DMS153 (cell line): ENCODE data around the gene MTAP.

Source experiments
- DNase-seq: peaks from one replicate; lab custom pipeline; 2025; lab: John Stamatoyannopoulos, UW

MTAP gene

DNA sequence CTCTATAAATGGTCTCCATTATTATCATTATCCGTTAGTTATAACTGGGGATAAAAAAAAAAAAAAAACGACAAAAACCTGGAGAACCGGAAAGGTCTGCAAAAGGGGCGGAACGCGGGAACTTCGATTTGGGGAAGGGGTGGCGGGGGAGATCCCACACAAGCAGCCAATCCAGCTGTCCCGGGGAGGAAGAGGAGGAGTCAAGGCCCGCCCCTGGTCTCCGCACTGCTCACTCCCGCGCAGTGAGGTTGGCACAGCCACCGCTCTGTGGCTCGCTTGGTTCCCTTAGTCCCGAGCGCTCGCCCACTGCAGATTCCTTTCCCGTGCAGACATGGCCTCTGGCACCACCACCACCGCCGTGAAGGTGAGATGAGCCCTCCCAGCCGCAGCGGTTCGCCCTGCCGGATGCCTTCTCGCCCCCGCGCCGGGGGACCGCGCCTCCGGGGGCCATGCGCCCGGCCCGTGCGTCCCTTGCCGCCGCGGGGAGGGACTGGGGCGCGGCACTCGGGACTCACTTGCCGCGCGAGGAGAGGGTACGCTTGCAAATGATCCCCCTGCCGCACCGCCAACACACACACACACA, at the start of gene MTAP:
MTAP (plus strand) TSS at position 219 of the 583 bp plus-strand sequence; CDS start at position 332, 113 bp downstream.
- DNase-seq = peak; percentile 90

- no peak for DNase-seq
Measured at GRCh38 chr9:21753523-21753922, 48.9 kb upstream of the MTAP start.

- no peak for DNase-seq
Measured at GRCh38 chr9:21754741-21755140, 47.7 kb upstream of the MTAP start.

DNA sequence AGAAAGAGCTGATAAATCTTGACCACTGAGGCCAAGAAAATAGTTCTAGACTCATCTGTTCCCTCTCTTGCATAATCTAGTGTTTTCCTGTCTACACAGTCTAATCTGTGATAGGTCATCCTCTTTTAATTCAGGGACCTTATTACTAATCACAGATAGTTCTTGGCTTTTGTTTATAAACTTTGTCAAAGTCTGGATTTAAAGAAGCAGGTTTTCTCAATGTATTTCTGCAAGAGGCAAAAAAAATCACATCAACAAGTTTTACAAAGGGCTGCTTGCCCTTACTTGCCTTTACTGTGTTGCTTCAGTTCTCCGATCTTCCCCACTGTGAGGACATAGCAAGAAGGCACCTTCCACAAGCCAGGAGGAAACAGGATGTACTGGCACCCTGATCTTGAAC, 43.9 kb upstream of the MTAP start:
- no peak for DNase-seq

DNA sequence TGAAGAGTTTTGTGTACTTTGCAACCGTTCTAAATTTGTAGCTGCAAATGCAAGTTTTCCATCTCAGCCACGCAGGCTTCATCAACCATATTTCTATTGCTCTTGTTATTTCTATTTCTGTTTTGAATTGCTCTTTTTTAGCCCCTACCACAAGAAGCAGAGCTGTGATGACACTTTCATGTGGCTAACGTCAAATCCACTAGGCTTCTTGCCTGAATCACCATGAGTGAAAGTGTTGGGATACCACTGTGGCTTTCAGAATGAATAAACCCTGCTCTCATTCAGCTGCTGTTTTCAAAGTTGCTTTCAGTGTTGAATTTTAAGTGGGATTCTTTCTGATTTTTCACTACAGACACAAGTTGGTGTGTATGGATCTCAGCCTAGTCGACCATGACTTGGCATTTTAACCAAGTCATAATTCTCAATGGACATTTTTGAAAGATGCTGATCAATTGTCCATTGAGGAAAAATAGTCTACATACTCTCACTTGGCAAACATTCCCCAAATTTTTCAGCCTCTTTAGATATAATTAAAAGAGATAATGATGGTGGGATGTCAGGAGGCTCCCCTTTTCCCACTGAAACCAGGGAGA, 41.0 kb upstream of the MTAP start:
- no peak for DNase-seq

GRCh38 chr9:21762064-21762463, 40.4 kb upstream of the MTAP start:
- no peak for DNase-seq

- DNase-seq = no peak
Measured at GRCh38 chr9:21764846-21765245, 37.6 kb upstream of the MTAP start.

- DNase-seq = no peak
Measured at GRCh38 chr9:21766096-21766495, 36.3 kb upstream of the MTAP start.

DNA sequence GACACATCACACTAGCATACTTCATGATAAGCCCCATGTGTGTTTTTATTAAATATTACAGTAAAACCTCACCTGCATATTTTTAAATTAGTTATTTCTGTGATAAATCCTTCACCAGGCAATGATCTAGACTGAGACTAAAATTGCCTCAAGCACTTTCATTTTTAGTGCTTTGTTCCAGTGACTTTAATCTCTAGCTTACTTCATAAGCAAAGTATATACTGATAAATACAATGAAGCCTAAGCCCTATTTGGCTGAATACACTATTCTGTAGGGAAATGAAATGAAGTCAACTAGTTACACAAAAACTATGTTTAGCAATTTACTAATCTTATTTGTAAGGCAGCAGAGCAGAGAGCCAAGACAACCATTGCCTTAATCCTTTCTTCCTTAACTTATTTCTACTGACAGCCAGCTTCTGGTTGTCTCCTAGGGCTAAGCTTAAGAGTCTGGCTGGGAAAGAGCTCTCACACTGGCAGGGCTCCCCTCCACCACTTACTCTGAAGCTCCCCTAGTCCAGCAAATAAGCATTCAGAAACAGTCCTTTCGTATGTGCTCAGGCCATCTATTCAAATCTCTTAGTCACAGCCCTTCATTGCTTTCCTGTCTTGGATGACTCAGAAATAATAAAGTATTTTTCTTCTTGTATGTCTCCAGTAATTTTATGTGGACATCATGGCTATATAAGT, 31.4 kb upstream of the MTAP start:
- DNase-seq = no peak

DNA sequence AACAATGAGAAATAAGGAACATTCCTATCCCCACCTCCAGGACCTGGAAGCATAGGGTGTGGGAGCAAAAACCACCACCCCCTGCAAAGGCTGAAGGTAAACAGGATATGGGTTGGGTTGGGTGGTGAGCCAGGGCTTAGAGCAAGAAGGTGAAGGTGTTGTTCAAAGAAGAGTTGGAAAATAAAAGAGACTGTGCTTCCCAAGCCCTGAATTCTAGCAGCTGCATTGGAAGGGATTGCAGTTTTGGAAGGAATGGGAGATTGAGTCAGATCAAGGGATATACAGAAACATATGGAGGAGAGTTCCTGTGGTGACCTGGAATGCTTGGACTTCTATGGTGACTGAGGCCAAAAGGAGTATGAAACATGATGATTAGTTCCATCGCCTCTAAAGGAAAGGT, 24.7 kb upstream of the MTAP start:
- DNase-seq = no peak

GRCh38 chr9:21778304-21778703, 24.1 kb upstream of the MTAP start:
- no peak for DNase-seq

DNA sequence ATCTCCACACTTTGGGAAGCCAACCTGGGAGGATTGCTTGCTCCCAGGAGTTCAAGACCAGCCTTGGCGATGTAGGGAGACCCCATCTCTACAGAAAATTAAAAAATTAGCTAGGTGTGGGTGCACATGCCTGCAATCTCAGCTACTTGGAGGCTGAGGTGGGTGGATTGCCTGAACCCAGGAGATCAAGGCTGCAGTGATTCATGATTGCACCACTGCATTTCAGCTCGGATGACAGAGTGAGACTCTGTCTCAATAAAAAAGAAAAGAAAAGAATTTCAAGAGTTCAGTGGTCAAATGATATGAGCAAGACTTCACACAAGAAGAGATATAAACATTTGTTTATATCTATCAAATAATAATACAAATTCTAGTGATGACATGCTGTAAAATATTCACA, 23.0 kb upstream of the MTAP start:
- DNase-seq = no peak

- no peak for DNase-seq
Measured at GRCh38 chr9:21781656-21782055, 20.8 kb upstream of the MTAP start.

GRCh38 chr9:21782205-21782604, 20.2 kb upstream of the MTAP start:
- no peak for DNase-seq

GRCh38 chr9:21788752-21789151, 13.7 kb upstream of the MTAP start:
- DNase-seq = no peak

- DNase-seq = peak; percentile 89
Measured at GRCh38 chr9:21789541-21790037, 12.8 kb upstream of the MTAP start.

- DNase-seq = no peak
Measured at GRCh38 chr9:21795483-21795882, 7.0 kb upstream of the MTAP start.

DNA sequence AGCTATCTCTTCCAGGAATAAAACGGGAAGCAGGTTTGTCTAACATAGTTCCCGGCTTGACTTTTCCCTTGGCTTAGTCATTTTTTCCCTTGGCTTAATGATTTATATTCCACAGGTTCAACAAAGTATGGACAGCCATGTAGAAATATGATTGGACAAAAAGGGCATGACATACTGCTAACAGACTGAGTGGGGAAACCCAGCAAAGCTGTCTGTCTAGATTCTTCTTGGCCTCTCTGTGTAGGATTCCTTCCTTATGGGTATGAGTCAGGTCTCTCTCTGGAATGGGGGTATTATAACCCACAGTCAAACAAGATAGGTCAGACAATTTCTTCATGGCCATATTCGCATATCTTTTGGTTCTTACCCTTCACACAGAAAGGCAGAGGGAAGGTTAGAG, 5.7 kb upstream of the MTAP start:
- no peak for DNase-seq

DNA sequence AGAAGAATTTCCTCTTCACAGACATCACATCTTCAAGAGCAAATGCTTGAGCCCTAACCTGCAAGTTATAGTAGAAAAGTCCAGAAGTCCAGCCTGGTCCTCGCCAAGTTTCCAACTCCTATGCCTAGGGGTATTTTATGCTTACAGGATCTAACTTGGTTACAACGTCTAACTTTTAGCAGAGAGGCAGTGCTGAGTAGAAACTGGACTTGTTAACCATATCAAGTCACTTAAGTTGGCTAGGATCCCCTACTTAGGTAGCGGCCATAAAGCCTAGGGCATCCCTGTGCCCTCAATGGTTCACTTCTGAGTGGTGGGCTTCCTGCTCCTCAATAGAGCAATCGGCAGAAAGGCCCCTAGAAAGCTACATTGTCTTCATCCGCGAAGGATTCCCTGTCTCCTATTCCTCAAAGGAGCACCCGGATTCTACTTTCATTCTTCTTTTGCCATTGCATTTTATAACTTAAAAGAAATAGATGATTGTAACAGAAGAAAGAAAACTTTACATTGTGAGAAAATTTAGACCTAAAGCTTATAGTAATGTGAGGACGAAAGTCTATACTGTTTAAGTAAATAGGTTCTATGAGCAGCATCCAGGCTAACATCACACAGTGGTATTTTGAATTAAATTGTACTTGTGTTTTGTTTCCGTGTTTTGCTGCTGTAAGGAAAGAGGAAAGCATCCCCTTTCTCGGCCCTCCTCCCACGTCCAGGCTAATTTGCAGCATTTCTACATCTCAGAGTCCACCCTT, 1.3 kb upstream of the MTAP start:
- DNase-seq = no peak

- peak; percentile 72 for DNase-seq
Measured at GRCh38 chr9:21801683-21802417, 586 bp upstream of the MTAP start.

DNA sequence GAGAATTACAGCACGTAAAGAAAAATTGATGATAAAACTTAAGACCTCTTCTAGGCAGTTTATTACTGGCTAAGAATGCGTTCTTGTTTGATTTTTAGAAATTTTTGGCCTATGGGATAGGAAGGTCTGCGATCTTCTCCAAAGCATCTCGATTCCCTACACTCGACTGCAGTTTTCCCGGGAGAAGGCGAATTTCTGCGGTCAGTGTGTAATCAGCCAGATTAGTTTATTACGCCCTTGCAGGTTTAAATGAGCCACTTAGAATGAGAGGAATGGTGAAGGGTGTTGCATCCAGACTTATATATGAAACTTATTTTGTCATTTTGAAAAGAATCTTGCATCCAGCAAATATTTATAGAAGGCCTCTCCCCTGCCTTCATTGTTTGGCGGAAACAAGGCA, 1.2 kb downstream of the MTAP start:
- DNase-seq = no peak

DNA sequence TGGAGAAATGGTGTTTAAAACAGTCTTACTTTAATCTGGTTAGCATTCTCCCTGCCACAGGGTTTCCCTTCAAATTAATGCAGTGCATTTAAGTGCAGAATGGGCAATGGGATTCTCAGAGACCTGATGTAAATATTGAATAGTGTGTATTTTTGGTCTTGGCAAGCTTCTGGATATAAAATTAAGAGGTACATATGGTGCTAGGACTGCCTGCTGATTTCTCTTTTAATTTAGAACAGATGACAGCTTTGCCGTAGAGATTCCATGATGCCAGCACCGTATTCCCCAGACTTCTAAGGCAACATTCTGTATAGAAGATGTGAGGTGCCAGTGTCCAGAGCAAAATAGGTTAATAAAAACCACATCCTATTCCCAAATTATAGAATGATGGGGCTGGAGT, 1.9 kb downstream of the MTAP start:
- no peak for DNase-seq
